ENCODE results near the gene SASS6.

The SASS6 gene

GRCh38 chr1:100122177-100122576, 10.6 kb downstream of the SASS6 start:
- Histone ChIP-seq H3K4me1 (ENCODE audit: control insufficient read depth in 1 of 2, insufficient read depth in 2 of 2, low read length in 2 of 2) (no peaks in the 10 kb centered on the region), H3K79me2 (ENCODE audit: control insufficient read depth, insufficient read depth, low read length, poor library complexity) (no peaks in the 10 kb centered on the region), H3K79me1 (ENCODE audit: low read length) (no peaks in the 10 kb centered on the region), H3K4me2 (ENCODE audit: low read length) (no peak overlapping the region), H3K27me3 (ENCODE audit: insufficient read depth, low read length) (no peaks in the 10 kb centered on the region), H3K14ac (ENCODE audit: low read length) (no peak overlapping the region), H3K18ac (ENCODE audit: low read length) (no peak overlapping the region), H3K4ac (ENCODE audit: low read depth, low read length) (no peak overlapping the region), H2AFZ (ENCODE audit: insufficient read depth, low read length, poor library complexity) (no peak overlapping the region), H2BK120ac (ENCODE audit: insufficient read depth, low read length, poor library complexity) (no peak overlapping the region), H3K9ac (ENCODE audit: low read length) (no peak overlapping the region), H2BK5ac (ENCODE audit: low read depth, low read length, poor library complexity) (no peak overlapping the region), H3K4me3 (ENCODE audit: low read depth, low read length) (no peak overlapping the region), H3K36me3 (ENCODE audit: control insufficient read depth in 1 of 2, insufficient read depth in 2 of 2, low read length in 2 of 2) (peaks cover 2 to 13% of the 10 kb centered on the region in 2 experiments), H4K12ac (ENCODE audit: low read depth, low read length) (no peak overlapping the region), H3K23ac (ENCODE audit: low read length) (no peak overlapping the region), H4K8ac (ENCODE audit: low read depth, low read length) (no peak overlapping the region), H3K9me3 (ENCODE audit: insufficient read depth, low read depth, low read length) (no peaks in the 10 kb centered on the region), H2AK5ac (ENCODE audit: low read length) (no peak overlapping the region), H3K27ac (ENCODE audit: low read depth, low read length) (no peak overlapping the region), H2BK12ac (ENCODE audit: low read length) (no peak overlapping the region), H4K91ac (ENCODE audit: low read depth, low read length) (no peak overlapping the region)
- DNase-seq = no peak
- WGBS (ENCODE audit: extremely low coverage, insufficient coverage, insufficient read length) = no CpG with 5 or more reads among the region's 1 CpG

GRCh38 chr1:100115524-100115923, 17.2 kb downstream of the SASS6 start:
- Histone ChIP-seq H3K4me3 (ENCODE audit: low read depth, low read length) (no peak overlapping the region), H4K12ac (ENCODE audit: low read depth, low read length) (no peak overlapping the region), H2BK120ac (ENCODE audit: insufficient read depth, low read length, poor library complexity) (no peak overlapping the region), H3K79me2 (ENCODE audit: control insufficient read depth, insufficient read depth, low read length, poor library complexity) (no peaks in the 10 kb centered on the region), H2BK12ac (ENCODE audit: low read length) (no peak overlapping the region), H2BK5ac (ENCODE audit: low read depth, low read length, poor library complexity) (no peak overlapping the region), H2AK5ac (ENCODE audit: low read length) (no peak overlapping the region), H4K8ac (ENCODE audit: low read depth, low read length) (no peak overlapping the region), H3K4me2 (ENCODE audit: low read length) (no peak overlapping the region), H2AFZ (ENCODE audit: insufficient read depth, low read length, poor library complexity) (no peak overlapping the region), H3K9ac (ENCODE audit: low read length) (no peak overlapping the region), H3K27ac (ENCODE audit: low read depth, low read length) (no peak overlapping the region), H3K27me3 (ENCODE audit: insufficient read depth, low read length) (no peaks in the 10 kb centered on the region), H3K9me3 (ENCODE audit: insufficient read depth, low read depth, low read length) (no peaks in the 10 kb centered on the region), H3K4me1 (ENCODE audit: control insufficient read depth in 1 of 2, insufficient read depth in 2 of 2, low read length in 2 of 2) (no peaks in the 10 kb centered on the region), H3K79me1 (ENCODE audit: low read length) (no peaks in the 10 kb centered on the region), H3K4ac (ENCODE audit: low read depth, low read length) (no peak overlapping the region), H3K23ac (ENCODE audit: low read length) (no peak overlapping the region), H3K36me3 (ENCODE audit: control insufficient read depth in 1 of 2, insufficient read depth in 2 of 2, low read length in 2 of 2) (peaks cover 0 to 6% of the 10 kb centered on the region in 2 experiments), H3K14ac (ENCODE audit: low read length) (no peak overlapping the region), H4K91ac (ENCODE audit: low read depth, low read length) (no peak overlapping the region), H3K18ac (ENCODE audit: low read length) (no peak overlapping the region)
- WGBS (ENCODE audit: extremely low coverage, insufficient coverage, insufficient read length) = no CpG with 5 or more reads among the region's 4 CpGs
- DNase-seq = no peak

GRCh38 chr1:100109554-100110066, 23.1 kb downstream of the SASS6 start:
- DNase-seq = no peak
- no peak overlapping the region for H4K91ac ChIP-seq (ENCODE audit: low read depth, low read length)
- no peak overlapping the region for H3K23ac ChIP-seq (ENCODE audit: low read length)
- H4K8ac ChIP-seq (ENCODE audit: low read depth, low read length) = no peak overlapping the region
- no peak overlapping the region for H3K4me3 ChIP-seq (ENCODE audit: low read depth, low read length)
- H3K79me1 ChIP-seq (ENCODE audit: low read length) = no peaks in the 10 kb centered on the region
- H2AK5ac ChIP-seq (ENCODE audit: low read length) = no peak overlapping the region
- no peak overlapping the region for H2BK12ac ChIP-seq (ENCODE audit: low read length)
- no peak overlapping the region for H4K12ac ChIP-seq (ENCODE audit: low read depth, low read length)
- peaks cover 3 to 7% of the 10 kb centered on the region in 2 experiments for H3K36me3 ChIP-seq (ENCODE audit: control insufficient read depth in 1 of 2, insufficient read depth in 2 of 2, low read length in 2 of 2)
- H3K4me2 ChIP-seq (ENCODE audit: low read length) = no peak overlapping the region
- no peak overlapping the region for H3K14ac ChIP-seq (ENCODE audit: low read length)
- no peak overlapping the region for H2AFZ ChIP-seq (ENCODE audit: insufficient read depth, low read length, poor library complexity)
- no peak overlapping the region for H2BK120ac ChIP-seq (ENCODE audit: insufficient read depth, low read length, poor library complexity)
- no peaks in the 10 kb centered on the region for H3K9me3 ChIP-seq (ENCODE audit: insufficient read depth, low read depth, low read length)
- no peak overlapping the region for H2BK5ac ChIP-seq (ENCODE audit: low read depth, low read length, poor library complexity)
- H3K27ac ChIP-seq (ENCODE audit: low read depth, low read length) = no peak overlapping the region
- no peak overlapping the region for H3K4ac ChIP-seq (ENCODE audit: low read depth, low read length)
- no peaks in the 10 kb centered on the region for H3K4me1 ChIP-seq (ENCODE audit: control insufficient read depth in 1 of 2, insufficient read depth in 2 of 2, low read length in 2 of 2)
- no peaks in the 10 kb centered on the region for H3K27me3 ChIP-seq (ENCODE audit: insufficient read depth, low read length)
- H3K9ac ChIP-seq (ENCODE audit: low read length) = no peak overlapping the region
- no peaks in the 10 kb centered on the region for H3K79me2 ChIP-seq (ENCODE audit: control insufficient read depth, insufficient read depth, low read length, poor library complexity)
- no peak overlapping the region for H3K18ac ChIP-seq (ENCODE audit: low read length)

GRCh38 chr1:100107696-100108095, 25.0 kb downstream of the SASS6 start:
- Histone ChIP-seq H2BK12ac (ENCODE audit: low read length) (no peak overlapping the region), H3K14ac (ENCODE audit: low read length) (no peak overlapping the region), H3K36me3 (ENCODE audit: control insufficient read depth in 1 of 2, insufficient read depth in 2 of 2, low read length in 2 of 2) (peaks cover 10 to 11% of the 10 kb centered on the region in 2 experiments), H4K8ac (ENCODE audit: low read depth, low read length) (no peak overlapping the region), H3K27me3 (ENCODE audit: insufficient read depth, low read length) (no peaks in the 10 kb centered on the region), H3K23ac (ENCODE audit: low read length) (no peak overlapping the region), H2AFZ (ENCODE audit: insufficient read depth, low read length, poor library complexity) (no peak overlapping the region), H2BK5ac (ENCODE audit: low read depth, low read length, poor library complexity) (no peak overlapping the region), H2AK5ac (ENCODE audit: low read length) (no peak overlapping the region), H4K91ac (ENCODE audit: low read depth, low read length) (no peak overlapping the region), H3K4ac (ENCODE audit: low read depth, low read length) (no peak overlapping the region), H3K4me1 (ENCODE audit: control insufficient read depth in 1 of 2, insufficient read depth in 2 of 2, low read length in 2 of 2) (no peaks in the 10 kb centered on the region), H3K79me2 (ENCODE audit: control insufficient read depth, insufficient read depth, low read length, poor library complexity) (no peaks in the 10 kb centered on the region), H3K27ac (ENCODE audit: low read depth, low read length) (no peak overlapping the region), H3K18ac (ENCODE audit: low read length) (no peak overlapping the region), H3K79me1 (ENCODE audit: low read length) (no peaks in the 10 kb centered on the region), H2BK120ac (ENCODE audit: insufficient read depth, low read length, poor library complexity) (no peak overlapping the region), H3K9ac (ENCODE audit: low read length) (no peak overlapping the region), H4K12ac (ENCODE audit: low read depth, low read length) (no peak overlapping the region), H3K4me3 (ENCODE audit: low read depth, low read length) (no peak overlapping the region), H3K9me3 (ENCODE audit: insufficient read depth, low read depth, low read length) (no peaks in the 10 kb centered on the region), H3K4me2 (ENCODE audit: low read length) (no peak overlapping the region)
- WGBS (ENCODE audit: extremely low coverage, insufficient coverage, insufficient read length) = no CpG with 5 or more reads among the region's 4 CpGs
- no peak for DNase-seq
